Cardiac muscle cell (in vitro differentiated cells and primary cell): ENCODE measurements around the gene SDSL. TPM values are rescaled to one million over a fixed set of nuclear protein-coding genes. Genes with fewer than 3 reads are reported as not detected.

Experiments used
- DNase-seq, 2 donors: peaks; one replicate each; pipeline versions ENCODE4 v3.0.0 to v3.0.0-alpha.2; 2010 to 2017; ENCODE audit warnings: low read depth in 1 of 2, low spot score in 1 of 2
- H3K27ac ChIP-seq: fragments of 200-600 bp; sonication (generic); 2 replicates; pipeline ENCODE4 v1.5.1; 2016
- H3K27me3 ChIP-seq: fragments of 200-600 bp; sonication (generic); 2 replicates; pipeline ENCODE4 v1.6.0; 2016; ENCODE audit warnings: control low read depth
- H3K36me3 ChIP-seq: fragments of 200-600 bp; sonication (generic); 2 replicates; pipeline ENCODE4 v1.5.1; 2016; ENCODE audit warnings: control low read depth
- H3K4me1 ChIP-seq: fragments of 200-600 bp; sonication (generic); 2 replicates; pipeline ENCODE4 v1.8.1; 2017; ENCODE audit warnings: low read depth, mild to moderate bottlenecking, mixed run types
- H3K4me3 ChIP-seq: fragments of 200-600 bp; sonication (generic); 2 replicates; pipeline ENCODE4 v1.5.1; 2016; ENCODE audit warnings: mild to moderate bottlenecking
- H3K9me3 ChIP-seq: fragments of 200-600 bp; sonication (generic); 2 replicates; pipeline ENCODE4 v1.5.1; 2017; ENCODE audit warnings: low read depth, mild to moderate bottlenecking, control low read depth
- polyA plus RNA-seq: library from polyadenylated mRNA; unstranded; fragments of >200 nt; fragmentation: Nextera tagmentation; extraction: Ambion mirVana; gene quantifications from 2 replicates; pipeline ENCODE4 v1.2.1, GENCODE V29; 2016
- total RNA-seq: library from RNA; depleted of rRNA; stranded (reverse); fragments of >200 nt; gene quantifications from 2 replicates; pipeline ENCODE4 v1.2.3, GENCODE V29; 2016
- TF ChIP-seq, protein P1 (sequence below): IDR thresholded peaks from 2 replicates; pipeline ENCODE4 v1.5.1; 2012; ENCODE audit warnings: low read depth, mild to moderate bottlenecking, low read length

SDSL gene
- total and polyA plus RNA-seq, 2 experiments from 2014 or later: 13.2 to 14.6 TPM

GRCh38 chr12:113416091-113416754 lies 6.0 kb upstream of the SDSL start:
- no peaks in the 10 kb centered on the region for H3K27me3 ChIP-seq
- H3K9me3 ChIP-seq: no peaks in the 10 kb centered on the region
- TF ChIP-seq, protein P1, sequence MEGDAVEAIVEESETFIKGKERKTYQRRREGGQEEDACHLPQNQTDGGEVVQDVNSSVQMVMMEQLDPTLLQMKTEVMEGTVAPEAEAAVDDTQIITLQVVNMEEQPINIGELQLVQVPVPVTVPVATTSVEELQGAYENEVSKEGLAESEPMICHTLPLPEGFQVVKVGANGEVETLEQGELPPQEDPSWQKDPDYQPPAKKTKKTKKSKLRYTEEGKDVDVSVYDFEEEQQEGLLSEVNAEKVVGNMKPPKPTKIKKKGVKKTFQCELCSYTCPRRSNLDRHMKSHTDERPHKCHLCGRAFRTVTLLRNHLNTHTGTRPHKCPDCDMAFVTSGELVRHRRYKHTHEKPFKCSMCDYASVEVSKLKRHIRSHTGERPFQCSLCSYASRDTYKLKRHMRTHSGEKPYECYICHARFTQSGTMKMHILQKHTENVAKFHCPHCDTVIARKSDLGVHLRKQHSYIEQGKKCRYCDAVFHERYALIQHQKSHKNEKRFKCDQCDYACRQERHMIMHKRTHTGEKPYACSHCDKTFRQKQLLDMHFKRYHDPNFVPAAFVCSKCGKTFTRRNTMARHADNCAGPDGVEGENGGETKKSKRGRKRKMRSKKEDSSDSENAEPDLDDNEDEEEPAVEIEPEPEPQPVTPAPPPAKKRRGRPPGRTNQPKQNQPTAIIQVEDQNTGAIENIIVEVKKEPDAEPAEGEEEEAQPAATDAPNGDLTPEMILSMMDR: no peak
- no peak overlapping the region for H3K27ac ChIP-seq
- H3K4me3 ChIP-seq: no peak overlapping the region
- no peaks in the 10 kb centered on the region for H3K4me1 ChIP-seq
- no peaks in the 10 kb centered on the region for H3K36me3 ChIP-seq
- no peak for DNase-seq

- Histone ChIP-seq H3K9me3 (no peaks in the 10 kb centered on the region), H3K4me3 (no peak overlapping the region), H3K27ac (no peak overlapping the region), H3K27me3 (no peaks in the 10 kb centered on the region), H3K36me3 (no peaks in the 10 kb centered on the region), H3K4me1 (no peaks in the 10 kb centered on the region)
- TF ChIP-seq, protein P1: no peak
- DNase-seq: peak in 1 of 2 donors; percentile 81
Observed at GRCh38 chr12:113418213-113418879, 3.8 kb upstream of the SDSL start.

GRCh38 chr12:113420996-113421595 lies 1.1 kb upstream of the SDSL start:
- peaks cover 6% of the 10 kb centered on the region for H3K27me3 ChIP-seq
- TF ChIP-seq, protein P1: no peak

GRCh38 chr12:113422886-113423669 lies 898 bp downstream of the SDSL start:
- Histone ChIP-seq H3K4me3 (peak overlapping the region; percentile 27), H3K9me3 (no peaks in the 10 kb centered on the region), H3K36me3 (no peaks in the 10 kb centered on the region), H3K27me3 (peaks cover 12% of the 10 kb centered on the region), H3K27ac (no peak overlapping the region), H3K4me1 (no peaks in the 10 kb centered on the region)
- DNase-seq: no peak
- TF ChIP-seq, protein P1: no peak

More at GRCh38 chr12:113420996-113421595, 1.1 kb upstream of the SDSL start:
- H3K27ac ChIP-seq: no peak overlapping the region
- DNase-seq: no peak
- no peak overlapping the region for H3K4me3 ChIP-seq
- no peaks in the 10 kb centered on the region for H3K36me3 ChIP-seq
- no peaks in the 10 kb centered on the region for H3K9me3 ChIP-seq
- no peaks in the 10 kb centered on the region for H3K4me1 ChIP-seq

- H3K36me3 ChIP-seq: no peaks in the 10 kb centered on the region
- DNase-seq: no peak
- no peak overlapping the region for H3K4me3 ChIP-seq
- peaks cover 12% of the 10 kb centered on the region for H3K27me3 ChIP-seq
- H3K4me1 ChIP-seq: no peaks in the 10 kb centered on the region
- H3K27ac ChIP-seq: no peak overlapping the region
- TF ChIP-seq, protein P1: no peak
- H3K9me3 ChIP-seq: no peaks in the 10 kb centered on the region
Observed at GRCh38 chr12:113424456-113424855, 2.3 kb downstream of the SDSL start.
